Mesodermal cell (in vitro differentiated cells): ENCODE results near the gene THOC6.

ENCODE experiments used
- H3K27ac ChIP-seq: 2 replicates; pipeline ENCODE4 v1.7.0; 2013; ENCODE audit warnings: mild to moderate bottlenecking, low read depth, low read length, moderate library complexity; ENCODE audit not compliant: severe bottlenecking
- H3K36me3 ChIP-seq: 2 replicates; pipeline ENCODE4 v1.7.1; 2013; ENCODE audit warnings: mild to moderate bottlenecking, low read length, moderate library complexity; ENCODE audit not compliant: control insufficient read depth, insufficient read depth
- H3K4me1 ChIP-seq: one replicate; pipeline ENCODE4 v1.7.1; 2013; ENCODE audit warnings: mild to moderate bottlenecking, low read length; ENCODE audit not compliant: insufficient read depth, control insufficient read depth, poor library complexity, severe bottlenecking
- H3K4me3 ChIP-seq: 2 replicates; pipeline ENCODE4 v1.7.0; 2013; ENCODE audit warnings: low read length, control low read depth, mild to moderate bottlenecking; ENCODE audit not compliant: insufficient read depth, poor library complexity, severe bottlenecking; ENCODE audit errors: extremely low read depth
- H3K9me3 ChIP-seq: 2 replicates; pipeline ENCODE4 v1.7.1; 2013; ENCODE audit warnings: mild to moderate bottlenecking, low read length, moderate library complexity; ENCODE audit not compliant: control insufficient read depth
- WGBS, 2 experiments: methylation state at CpG; one replicate each; pipeline ENCODE4 v1.1.5; 2013; ENCODE audit warnings: missing lambda C conversion rate in 2 of 2; ENCODE audit not compliant: insufficient coverage in 2 of 2; 5-methylcytosine and 5-hydroxymethylcytosine counted together

Gene THOC6

DNA sequence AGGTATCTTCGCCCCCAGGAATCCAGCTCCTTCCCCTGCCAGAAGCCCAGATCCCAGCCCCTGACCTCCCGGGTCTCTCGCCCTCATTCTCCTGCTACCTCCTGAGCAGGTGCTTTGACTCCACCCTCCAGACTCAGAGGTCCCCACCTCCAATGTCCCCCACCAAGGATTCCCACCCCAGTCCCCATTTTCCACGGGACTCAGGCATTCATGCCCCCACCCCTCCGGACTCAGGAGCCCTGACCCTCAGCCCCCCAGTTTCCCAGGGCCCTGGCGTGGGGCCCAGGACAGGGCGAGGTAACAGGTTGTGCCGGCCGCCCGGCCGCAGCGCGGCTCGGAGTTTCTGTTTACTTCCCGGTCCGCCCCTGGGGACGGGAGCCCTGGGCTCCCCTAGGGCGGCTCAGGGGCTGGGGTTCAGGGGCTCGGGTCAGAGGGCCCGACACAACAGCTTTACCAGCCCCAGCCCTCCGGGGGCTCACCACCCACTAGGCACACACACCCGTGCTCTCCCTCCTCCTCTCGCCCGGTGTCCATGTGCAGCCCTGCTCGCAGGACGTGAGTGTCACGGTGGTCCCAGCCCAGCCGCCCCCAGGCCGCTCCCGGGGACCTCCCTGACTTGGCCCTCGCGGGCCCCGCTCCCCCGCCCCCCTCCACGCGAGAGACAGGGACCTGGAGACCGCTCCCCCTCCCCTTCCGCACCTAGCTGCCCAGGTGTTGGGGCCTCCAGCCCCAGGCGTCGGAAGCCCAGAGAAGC, 12.3 kb downstream of the THOC6 start:
- Histone ChIP-seq H3K4me1 (no peaks in the 10 kb centered on the region), H3K27ac (no peak overlapping the region), H3K4me3 (no peak overlapping the region), H3K9me3 (no peaks in the 10 kb centered on the region), H3K36me3 (no peaks in the 10 kb centered on the region)
- 8 to 13% methylated on average over 20 to 25 of the region's 40 CpGs for WGBS, 2 experiments

DNA sequence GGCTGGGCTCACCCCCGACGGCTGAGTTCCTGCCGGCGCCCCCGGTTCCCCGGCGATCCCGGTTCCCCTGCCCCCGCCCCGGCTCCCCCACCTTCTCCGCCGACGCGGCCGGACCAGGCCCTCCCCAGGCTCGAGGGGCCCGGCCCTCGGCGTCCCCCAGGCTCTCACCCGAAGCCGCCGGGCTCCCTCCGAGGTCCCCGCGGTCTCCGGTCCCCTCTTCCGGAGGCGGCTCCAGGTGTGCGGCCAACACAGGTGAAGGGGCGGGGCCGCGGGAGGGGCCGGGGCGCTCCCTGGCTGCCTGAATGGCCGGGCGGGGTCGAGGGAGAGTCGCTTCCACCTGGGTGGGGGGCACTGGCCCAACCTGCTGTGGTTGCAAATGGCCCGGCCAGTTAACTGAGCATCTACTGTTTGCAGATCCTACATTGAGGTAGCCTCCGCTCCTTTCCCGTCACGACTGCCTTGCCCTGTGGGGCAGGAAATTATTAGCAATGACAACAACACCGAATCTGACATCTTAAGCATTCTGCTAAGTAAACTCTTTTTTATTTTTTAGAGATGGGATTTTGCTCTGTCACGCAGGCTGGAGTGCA, 13.0 kb downstream of the THOC6 start, which contains the start of gene BICDL2:
BICDL2 (minus strand) TSS at position 219 of the 590 bp plus-strand sequence. CDS start 1,448 bp downstream, outside the sequence.
- no peak within 1 kb of the TSS for H3K27ac ChIP-seq
- H3K4me3 ChIP-seq = no peak within 1 kb of the TSS
- WGBS, 2 experiments = 8 to 12% methylated on average over 28 to 31 of the region's 44 CpGs
- H3K36me3 ChIP-seq = no peaks in the 10 kb centered on the region
- no peaks in the 10 kb centered on the region for H3K9me3 ChIP-seq
- H3K4me1 ChIP-seq = no peaks in the 10 kb centered on the region

DNA sequence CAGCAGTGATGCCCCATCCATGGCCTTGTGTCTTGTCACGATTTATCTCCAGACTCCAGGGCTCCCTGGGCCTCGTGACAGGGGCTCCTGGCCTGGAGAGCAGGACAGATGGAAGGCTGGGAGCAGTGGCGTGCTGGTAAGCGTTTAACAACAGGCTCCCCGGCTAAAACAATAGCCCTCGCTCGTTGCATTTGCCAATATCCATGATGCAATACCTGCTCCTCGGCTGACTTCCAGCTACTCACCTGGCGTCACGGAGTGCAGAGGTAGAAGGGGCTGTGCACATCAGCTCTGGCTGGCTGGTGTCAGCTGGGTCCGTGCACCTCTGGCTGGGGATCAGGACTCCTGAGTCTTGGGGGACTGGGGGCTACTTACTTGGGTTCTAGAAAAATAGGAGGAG, 14.4 kb downstream of the THOC6 start:
- no peaks in the 10 kb centered on the region for H3K36me3 ChIP-seq
- 63 to 70% methylated on average over 9 to 11 of the region's 11 CpGs for WGBS, 2 experiments
- H3K9me3 ChIP-seq = no peaks in the 10 kb centered on the region
- H3K27ac ChIP-seq = no peak overlapping the region
- H3K4me3 ChIP-seq = no peak overlapping the region
- no peaks in the 10 kb centered on the region for H3K4me1 ChIP-seq

- H3K36me3 ChIP-seq = no peaks in the 10 kb centered on the region
- H3K4me3 ChIP-seq = no peak overlapping the region
- 83 to 87% methylated on average over 4 to 5 of the region's 5 CpGs for WGBS, 2 experiments
- no peaks in the 10 kb centered on the region for H3K4me1 ChIP-seq
- no peak overlapping the region for H3K27ac ChIP-seq
- no peaks in the 10 kb centered on the region for H3K9me3 ChIP-seq
These were observed 15.1 kb downstream of the THOC6 start for GRCh38 chr16:3038896-3039295.

GRCh38 chr16:3042376-3042775, 18.5 kb downstream of the THOC6 start:
- Histone ChIP-seq H3K4me3 (no peak overlapping the region), H3K9me3 (no peaks in the 10 kb centered on the region), H3K4me1 (no peaks in the 10 kb centered on the region), H3K27ac (no peak overlapping the region), H3K36me3 (no peaks in the 10 kb centered on the region)
- 100% methylated on average over 1 of the region's 3 CpGs; no CpG with 5 or more reads in 1 of the 2 experiments for WGBS, 2 experiments

DNA sequence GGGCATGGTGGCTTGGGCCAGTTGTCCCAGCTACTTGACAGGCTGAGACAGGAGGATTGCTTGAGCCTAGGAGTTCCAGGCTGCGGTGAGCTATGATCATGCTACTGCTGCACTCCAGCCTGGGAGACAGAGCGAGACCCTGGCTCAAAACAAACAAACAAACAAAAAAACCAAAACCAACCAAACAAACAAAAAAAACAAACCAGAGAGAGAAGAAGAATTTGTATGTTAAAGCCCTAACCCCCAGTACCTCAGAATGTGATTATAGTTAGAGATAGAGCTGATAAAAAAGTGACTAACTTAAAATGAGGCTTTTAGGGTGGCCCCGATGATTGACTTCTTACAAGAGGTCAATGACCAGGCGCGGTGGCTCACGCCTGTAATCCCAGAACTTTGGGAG, 20.9 kb downstream of the THOC6 start:
- Histone ChIP-seq H3K36me3 (no peaks in the 10 kb centered on the region), H3K9me3 (no peaks in the 10 kb centered on the region), H3K4me1 (no peaks in the 10 kb centered on the region), H3K4me3 (no peak overlapping the region), H3K27ac (no peak overlapping the region)
- WGBS, 2 experiments = 94 to 96% methylated on average over 4 to 5 of the region's 6 CpGs

- Histone ChIP-seq H3K9me3 (no peaks in the 10 kb centered on the region), H3K4me3 (peak within 1 kb of the TSS; percentile 51), H3K4me1 (no peaks in the 10 kb centered on the region), H3K27ac (no peak within 1 kb of the TSS), H3K36me3 (no peaks in the 10 kb centered on the region)
- 0% methylated on average over 52 to 69 of the region's 86 CpGs for WGBS, 2 experiments
These were observed 22.2 kb downstream of the THOC6 start, which contains the start of gene MMP25 for GRCh38 chr16:3045758-3046640. Gene MMP25, plus strand, starts transcription at chr16:3046561. Its CDS starts 357 bp downstream, at chr16:3046918.

GRCh38 chr16:3046641-3047386, 23.0 kb downstream of the THOC6 start:
- Histone ChIP-seq H3K9me3 (no peaks in the 10 kb centered on the region), H3K36me3 (no peaks in the 10 kb centered on the region), H3K4me1 (no peaks in the 10 kb centered on the region), H3K27ac (no peak overlapping the region), H3K4me3 (peak overlapping the region; percentile 51)
- WGBS, 2 experiments = 3 to 5% methylated on average over 27 to 45 of the region's 54 CpGs

DNA sequence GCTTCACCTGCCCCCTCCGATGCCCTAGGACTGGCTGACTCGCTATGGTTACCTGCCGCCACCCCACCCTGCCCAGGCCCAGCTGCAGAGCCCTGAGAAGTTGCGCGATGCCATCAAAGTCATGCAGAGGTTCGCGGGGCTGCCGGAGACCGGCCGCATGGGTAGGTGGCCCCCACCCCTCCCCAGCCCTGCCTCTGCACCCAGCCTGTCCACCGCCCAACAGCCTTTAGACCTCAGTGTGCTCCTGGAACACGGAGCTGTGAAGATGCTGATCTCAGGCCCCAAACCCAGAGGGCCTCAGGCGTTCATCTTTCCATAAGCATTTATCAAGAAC, 23.5 kb downstream of the THOC6 start:
- H3K4me3 ChIP-seq = no peak overlapping the region
- H3K27ac ChIP-seq = no peak overlapping the region
- no peaks in the 10 kb centered on the region for H3K9me3 ChIP-seq
- H3K36me3 ChIP-seq = no peaks in the 10 kb centered on the region
- no peaks in the 10 kb centered on the region for H3K4me1 ChIP-seq
- 35 to 37% methylated on average over 12 of the region's 13 CpGs for WGBS, 2 experiments

DNA sequence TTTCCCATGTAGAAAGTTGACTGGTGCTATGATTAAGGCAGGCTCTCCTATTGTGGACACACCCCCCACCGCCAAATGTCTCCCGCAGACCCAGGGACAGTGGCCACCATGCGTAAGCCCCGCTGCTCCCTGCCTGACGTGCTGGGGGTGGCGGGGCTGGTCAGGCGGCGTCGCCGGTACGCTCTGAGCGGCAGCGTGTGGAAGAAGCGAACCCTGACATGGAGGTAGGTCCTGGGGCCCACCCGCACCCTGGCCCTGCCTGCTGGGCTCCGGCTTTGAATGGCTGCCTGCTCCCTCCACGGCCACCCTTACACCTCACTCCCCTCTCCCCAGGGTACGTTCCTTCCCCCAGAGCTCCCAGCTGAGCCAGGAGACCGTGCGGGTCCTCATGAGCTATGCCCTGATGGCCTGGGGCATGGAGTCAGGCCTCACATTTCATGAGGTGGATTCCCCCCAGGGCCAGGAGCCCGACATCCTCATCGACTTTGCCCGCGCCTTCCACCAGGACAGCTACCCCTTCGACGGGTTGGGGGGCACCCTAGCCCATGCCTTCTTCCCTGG, 26.2 kb downstream of the THOC6 start:
- H3K36me3 ChIP-seq = no peaks in the 10 kb centered on the region
- 91% methylated on average over 19 to 26 of the region's 26 CpGs for WGBS, 2 experiments
- H3K4me1 ChIP-seq = no peaks in the 10 kb centered on the region
- no peak overlapping the region for H3K27ac ChIP-seq
- no peaks in the 10 kb centered on the region for H3K9me3 ChIP-seq
- H3K4me3 ChIP-seq = no peak overlapping the region
